ENCODE data around the gene CAPN13.

Gene CAPN13

GRCh38 chr2:30693821-30694281, 113.4 kb downstream of the CAPN13 start:
- TF ChIP-seq YY1 (IDR thresholded peaks at IDR 0.05; ENCODE audit: low read depth) (no peak), CREB1 (IDR thresholded peaks at IDR 0.05; ENCODE audit: low read depth) (no peak), CEBPB (IDR thresholded peaks at IDR 0.05) (no peak), EP300 (IDR thresholded peaks at IDR 0.05; ENCODE audit: borderline replicate concordance) (no peak), TAF1 (IDR thresholded peaks at IDR 0.05; ENCODE audit: low read depth) (no peak), USF1 (IDR thresholded peaks at IDR 0.05) (no peak), RAD21 (IDR thresholded peaks at IDR 0.05; ENCODE audit: low read depth) (no peak), MAX (IDR thresholded peaks at IDR 0.05) (no peak)

- TF ChIP-seq USF1 (IDR thresholded peaks at IDR 0.05) (no peak), CREB1 (IDR thresholded peaks at IDR 0.05; ENCODE audit: low read depth) (no peak), EGR1 (IDR thresholded peaks at IDR 0.05) (no peak), TCF12 (IDR thresholded peaks at IDR 0.05; ENCODE audit: low read depth) (no peak), CEBPB (IDR thresholded peaks at IDR 0.05) (no peak), NFIC (IDR thresholded peaks at IDR 0.05) (no peak)
Measured at GRCh38 chr2:30692829-30693275, 114.4 kb downstream of the CAPN13 start.

- TF ChIP-seq MAX (IDR thresholded peaks at IDR 0.05) (no peak), RAD21 (IDR thresholded peaks at IDR 0.05; ENCODE audit: low read depth) (peak; percentile 49)
Measured at GRCh38 chr2:30691948-30692828, 115.1 kb downstream of the CAPN13 start.

- TF ChIP-seq ZBTB7A (IDR thresholded peaks at IDR 0.05; ENCODE audit: low read depth): no peak
Measured at GRCh38 chr2:30691091-30691947, 115.9 kb downstream of the CAPN13 start.

GRCh38 chr2:30690126-30690561, 117.1 kb downstream of the CAPN13 start:
- TF ChIP-seq ZBTB7A (IDR thresholded peaks at IDR 0.05; ENCODE audit: low read depth) (no peak), TEAD4 (IDR thresholded peaks at IDR 0.05) (no peak), REST (IDR thresholded peaks at IDR 0.05; ENCODE audit: low read depth) (no peak), TCF12 (IDR thresholded peaks at IDR 0.05; ENCODE audit: low read depth) (no peak), CEBPB (IDR thresholded peaks at IDR 0.05) (no peak), CREB1 (IDR thresholded peaks at IDR 0.05; ENCODE audit: low read depth) (no peak), NFIC (IDR thresholded peaks at IDR 0.05) (no peak), MAX (IDR thresholded peaks at IDR 0.05) (no peak), EGR1 (IDR thresholded peaks at IDR 0.05) (no peak), RAD21 (IDR thresholded peaks at IDR 0.05; ENCODE audit: low read depth) (no peak), USF1 (IDR thresholded peaks at IDR 0.05) (no peak), YY1 (IDR thresholded peaks at IDR 0.05; ENCODE audit: low read depth) (no peak), TAF1 (IDR thresholded peaks at IDR 0.05; ENCODE audit: low read depth) (no peak), FOXM1 (IDR thresholded peaks at IDR 0.05; ENCODE audit: borderline replicate concordance, low read depth) (no peak)

GRCh38 chr2:30689496-30690125, 117.6 kb downstream of the CAPN13 start:
- TF ChIP-seq REST (IDR thresholded peaks at IDR 0.05; ENCODE audit: low read depth) (no peak), EP300 (IDR thresholded peaks at IDR 0.05; ENCODE audit: borderline replicate concordance) (no peak), TAF1 (IDR thresholded peaks at IDR 0.05; ENCODE audit: low read depth) (no peak), RAD21 (IDR thresholded peaks at IDR 0.05; ENCODE audit: low read depth) (no peak), MAX (IDR thresholded peaks at IDR 0.05) (no peak), TCF12 (IDR thresholded peaks at IDR 0.05; ENCODE audit: low read depth) (no peak), FOXM1 (IDR thresholded peaks at IDR 0.05; ENCODE audit: borderline replicate concordance, low read depth) (no peak), EGR1 (IDR thresholded peaks at IDR 0.05) (no peak), CREB1 (IDR thresholded peaks at IDR 0.05; ENCODE audit: low read depth) (no peak)
